Activated CD4-positive, alpha-beta memory T cell treated with anti-CD3 and anti-CD28 coated beads, Interleukin-2, amount 10 ng/mL, durations not matched to agents 7 days and 5 days (primary cell): ENCODE measurements around the gene POLR1B. TPM values are rescaled to one million over a fixed set of nuclear protein-coding genes. Genes with fewer than 3 reads are reported as not detected.
"Not testable (repeated sequence)": the region's sequence is repeated elsewhere in the genome, so short reads cannot be mapped to it uniquely, and the experiment has no call there.

Experiments used
- CTCF ChIA-PET: fragments of 350-600 bp; sonication (Branson Sonifier 250); formaldehyde crosslinking; loops from one replicate; lab custom pipeline; 2021; ENCODE audit warnings: antibody characterized with exemption, inconsistent platforms; lab: Charles Lee
- POLR2A ChIA-PET: fragments of 350-600 bp; sonication (Branson Sonifier 250); formaldehyde crosslinking; loops from one replicate; lab custom pipeline; 2021; ENCODE audit warnings: antibody characterized with exemption; lab: Charles Lee
- DNase-seq: peaks from one replicate; pipeline ENCODE4 v3.0.0-alpha.2; 2020
- H3K27ac Mint-ChIP-seq: one replicate; pipeline ENCODE4 v1.8.0; 2021; ENCODE audit warnings: mild to moderate bottlenecking, mixed read lengths
- H3K27me3 Mint-ChIP-seq: one replicate; pipeline ENCODE4 v1.8.0; 2021; ENCODE audit warnings: mixed read lengths
- H3K36me3 Mint-ChIP-seq: one replicate; pipeline ENCODE4 v1.8.0; 2021; ENCODE audit warnings: low read depth, mixed read lengths
- H3K4me1 Mint-ChIP-seq: one replicate; pipeline ENCODE4 v1.8.0; 2021; ENCODE audit warnings: mixed read lengths
- H3K4me3 Mint-ChIP-seq: one replicate; pipeline ENCODE4 v1.8.0; 2021; ENCODE audit warnings: mild to moderate bottlenecking, mixed read lengths
- H3K9me3 Mint-ChIP-seq: one replicate; pipeline ENCODE4 v1.8.0; 2021; ENCODE audit warnings: mixed read lengths
- total RNA-seq, 2 experiments: library from RNA; stranded (reverse); gene quantifications; one replicate each; pipeline ENCODE4 v1.2.3, GENCODE V29; 2021

Gene POLR1B
- total RNA-seq, 2 experiments from 2014 or later, result 23.5 to 29.0 TPM

DNA sequence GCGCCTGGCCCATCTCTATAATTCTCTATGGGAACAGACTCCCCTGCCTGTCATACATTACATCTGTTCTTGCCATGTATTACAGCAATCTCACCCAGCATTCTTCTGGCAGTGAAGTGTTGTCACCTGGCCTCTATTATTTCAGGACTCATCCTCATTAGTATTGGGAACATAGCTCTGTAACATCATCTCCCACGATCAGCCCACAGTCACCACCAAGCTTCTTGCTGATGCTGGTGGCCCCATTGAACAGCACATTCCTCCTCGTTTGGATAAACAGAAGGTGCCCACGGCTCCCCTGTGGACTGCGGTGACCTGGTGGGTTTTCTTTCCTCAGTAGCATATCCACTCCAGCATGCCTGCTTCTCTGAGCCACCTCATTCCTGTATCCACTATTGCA is 63.7 kb downstream of the POLR1B start:
- Mint-ChIP-seq H3K27me3 (peaks cover 11% of the 10 kb centered on the region), H3K36me3 (no peaks in the 10 kb centered on the region), H3K9me3 (peaks cover 8% of the 10 kb centered on the region), H3K4me3 (no peak overlapping the region), H3K4me1 (peaks cover 7% of the 10 kb centered on the region), H3K27ac (no peak overlapping the region)
- POLR2A ChIA-PET, result interaction anchor here (1.4 kb wide), 1 partner anchor 40 kb away, joined by 5 read pairs; the partner anchor contains the start of gene SLC20A1
- DNase-seq, result no peak
- CTCF ChIA-PET, result interaction anchor here (1.4 to 10.8 kb wide), 2 partner anchors 25 to 123 kb away, joined by 4 to 173 read pairs; no protein-coding TSS in a partner anchor

- Mint-ChIP-seq H3K27ac (no peak overlapping the region), H3K4me3 (no peak overlapping the region), H3K9me3 (peaks cover 8% of the 10 kb centered on the region), H3K27me3 (peaks cover 17% of the 10 kb centered on the region), H3K36me3 (peaks cover 3% of the 10 kb centered on the region), H3K4me1 (peaks cover 7% of the 10 kb centered on the region)
- POLR2A ChIA-PET, result interaction anchor here (1.1 to 1.4 kb wide), 2 partner anchors 18 to 39 kb away, joined by 3 to 5 read pairs; partner anchors contain the start of gene SLC20A1
- CTCF ChIA-PET, result interaction anchor here (1.2 to 10.8 kb wide), 2 partner anchors 20 to 122 kb away, joined by 6 to 173 read pairs; no protein-coding TSS in a partner anchor
- DNase-seq, result no peak
Measured at GRCh38 chr2:112606547-112606946, 64.3 kb downstream of the POLR1B start.

DNA sequence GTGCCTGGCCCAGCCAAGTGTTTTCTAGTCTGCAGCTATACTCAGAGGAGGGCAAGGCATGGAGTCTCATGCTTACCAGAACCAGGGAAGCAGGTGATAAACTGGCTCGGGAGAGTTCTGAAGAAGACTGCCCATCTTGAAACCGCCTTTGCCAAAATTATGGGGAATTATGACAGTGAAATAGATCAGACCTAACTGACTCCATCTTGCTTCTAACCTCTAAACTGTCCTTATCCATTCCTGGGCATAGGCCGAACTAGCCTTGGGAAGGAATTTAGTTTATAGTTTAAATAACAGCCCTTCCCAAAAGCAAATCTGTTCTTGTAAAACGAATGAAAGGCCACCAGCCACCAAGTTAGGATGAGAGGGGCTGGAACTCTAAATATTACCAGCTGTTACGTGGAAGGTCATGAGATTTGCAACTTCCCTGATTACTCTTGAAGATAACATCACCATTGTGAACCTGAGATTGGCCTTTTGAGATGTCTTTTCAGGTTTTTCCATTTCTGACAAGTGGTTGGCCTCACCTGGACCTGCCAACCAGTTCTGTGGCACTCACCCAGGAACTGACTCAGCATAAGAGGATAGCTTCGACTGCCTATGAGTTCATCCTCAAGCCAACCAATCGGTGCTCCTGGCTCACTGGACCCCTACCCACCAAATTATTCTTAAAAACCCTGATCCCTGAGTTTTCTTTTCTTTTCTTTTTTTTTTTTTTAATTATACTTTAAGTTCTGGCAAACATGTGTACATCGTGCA is 65.6 kb downstream of the POLR1B start:
- Mint-ChIP-seq H3K27ac (no peak overlapping the region), H3K27me3 (peaks cover 28% of the 10 kb centered on the region), H3K4me3 (no peak overlapping the region), H3K4me1 (peaks cover 7% of the 10 kb centered on the region), H3K36me3 (peaks cover 9% of the 10 kb centered on the region), H3K9me3 (peaks cover 8% of the 10 kb centered on the region)
- POLR2A ChIA-PET, result no interaction called here
- DNase-seq, result no peak
- CTCF ChIA-PET, result interaction anchor here (1.2 kb wide), 1 partner anchor 18 kb away, joined by 6 read pairs; no protein-coding TSS in a partner anchor

DNA sequence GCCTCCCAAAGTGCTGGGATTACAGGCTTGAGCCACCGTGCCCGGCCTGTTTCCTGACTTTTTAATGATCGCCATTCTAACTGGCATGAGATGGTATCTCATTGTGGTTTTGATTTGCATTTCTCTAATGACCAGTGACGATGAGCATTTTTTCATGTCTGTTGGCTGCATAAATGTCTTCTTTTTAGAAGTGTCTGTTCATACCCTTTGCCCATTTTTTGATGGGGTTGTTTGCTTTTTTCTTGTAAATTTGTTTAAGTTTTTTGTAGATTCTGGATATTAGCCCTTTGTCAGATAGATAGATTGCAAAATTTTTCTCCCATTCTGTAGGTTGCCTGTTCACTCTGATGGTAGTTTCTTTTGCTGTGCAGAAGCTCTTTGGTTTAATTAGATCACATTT is 67.1 kb downstream of the POLR1B start:
- H3K4me1 Mint-ChIP-seq, POLR2A ChIA-PET, DNase-seq, H3K4me3 Mint-ChIP-seq, H3K9me3 Mint-ChIP-seq, CTCF ChIA-PET, H3K27ac Mint-ChIP-seq, H3K36me3 Mint-ChIP-seq: not testable (repeated sequence)
- peaks cover 38% of the 10 kb centered on the region for H3K27me3 Mint-ChIP-seq

DNA sequence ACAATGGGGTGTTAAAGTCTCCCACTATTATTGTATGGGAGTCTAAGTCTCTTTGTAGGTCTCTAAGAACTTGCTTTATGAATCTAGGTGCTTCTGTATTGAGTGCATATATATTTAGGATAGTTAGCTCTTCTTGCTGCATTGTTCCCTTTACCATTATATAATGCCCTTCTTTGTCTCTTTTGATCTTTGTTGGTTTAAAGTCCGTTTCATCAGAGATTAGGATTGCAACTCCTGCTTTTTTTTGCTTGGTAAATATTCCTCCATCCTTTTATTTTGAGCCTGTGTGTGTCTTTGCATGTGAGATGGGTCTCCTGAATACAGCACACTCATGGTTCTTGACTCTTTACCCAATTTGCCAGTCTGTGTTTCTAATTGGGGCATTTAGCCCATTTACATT is 70.0 kb downstream of the POLR1B start:
- DNase-seq, H3K4me1 Mint-ChIP-seq, CTCF ChIA-PET, H3K9me3 Mint-ChIP-seq, H3K36me3 Mint-ChIP-seq, H3K27ac Mint-ChIP-seq, H3K4me3 Mint-ChIP-seq: not testable (repeated sequence)
- H3K27me3 Mint-ChIP-seq, result peaks cover 38% of the 10 kb centered on the region
- POLR2A ChIA-PET, result interaction anchor here (2.0 kb wide), 1 partner anchor 12 kb away, joined by 5 read pairs; no protein-coding TSS in a partner anchor

DNA sequence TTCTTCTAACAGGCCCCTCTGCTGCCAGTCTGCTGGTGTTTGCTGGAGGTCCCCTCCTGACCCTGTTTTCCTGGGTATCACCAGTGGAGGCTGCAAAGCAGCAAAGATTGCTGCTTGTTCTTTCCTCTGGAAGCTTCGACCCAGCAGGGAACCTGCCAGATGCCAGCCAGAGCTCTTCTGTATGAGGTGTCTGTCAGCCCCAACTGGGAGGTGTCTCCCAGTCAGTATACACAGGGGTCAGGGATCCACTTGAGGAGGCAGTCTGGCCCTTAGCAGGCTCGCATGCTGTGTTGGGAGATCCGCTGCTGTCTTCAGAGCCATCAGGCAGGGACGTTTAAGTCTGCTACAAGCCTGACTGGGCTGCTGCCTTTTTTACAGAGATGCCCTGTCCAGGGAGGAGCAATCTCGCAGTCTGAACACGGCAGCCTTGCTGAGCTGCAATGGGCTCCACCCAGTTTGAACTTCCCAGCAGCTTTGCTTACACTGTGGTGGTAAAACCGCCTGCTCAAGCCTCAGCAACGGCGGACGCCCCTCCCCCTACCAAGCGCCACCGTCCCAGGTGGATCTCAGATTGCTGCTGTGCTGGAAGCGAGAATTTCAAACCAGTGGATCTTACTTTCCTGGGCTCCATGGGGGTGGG is 72.1 kb downstream of the POLR1B start:
- H3K4me3 Mint-ChIP-seq, result no peak overlapping the region
- H3K27ac Mint-ChIP-seq, result no peak overlapping the region
- CTCF ChIA-PET, result interaction anchor here (0.8 kb wide), 1 partner anchor 13 kb away, joined by 3 read pairs; no protein-coding TSS in a partner anchor
- no peak for DNase-seq
- peaks cover 8% of the 10 kb centered on the region for H3K9me3 Mint-ChIP-seq
- POLR2A ChIA-PET, result no interaction called here
- no peaks in the 10 kb centered on the region for H3K4me1 Mint-ChIP-seq
- H3K27me3 Mint-ChIP-seq, result peaks cover 38% of the 10 kb centered on the region
- peaks cover 9% of the 10 kb centered on the region for H3K36me3 Mint-ChIP-seq

DNA sequence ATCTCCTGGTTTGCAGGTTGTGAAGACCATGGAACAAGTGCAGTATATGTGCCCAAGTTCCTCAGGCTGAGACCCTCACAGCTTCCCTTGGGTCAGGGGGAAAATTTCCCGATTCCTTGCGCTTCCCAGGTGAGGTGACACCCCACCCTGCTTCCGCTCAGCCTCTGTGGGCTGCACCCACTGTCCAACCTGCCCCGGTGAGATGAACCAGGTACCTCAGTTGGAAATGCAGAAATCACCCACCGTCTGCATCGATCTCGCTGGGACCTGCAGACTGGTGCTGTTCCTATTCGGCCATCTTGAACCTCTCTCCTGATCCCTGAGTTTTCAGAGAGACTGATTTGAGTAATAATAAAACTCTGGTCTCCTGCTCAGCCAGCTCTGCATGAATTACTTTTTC is 72.8 kb downstream of the POLR1B start:
- no peak for DNase-seq
- peaks cover 36% of the 10 kb centered on the region for H3K27me3 Mint-ChIP-seq
- H3K27ac Mint-ChIP-seq, result no peak overlapping the region
- CTCF ChIA-PET, result interaction anchor here (0.8 to 1.5 kb wide), 2 partner anchors 14 to 15 kb away, joined by 3 to 4 read pairs; no protein-coding TSS in a partner anchor
- H3K4me3 Mint-ChIP-seq, result no peak overlapping the region
- POLR2A ChIA-PET, result no interaction called here
- peaks cover 9% of the 10 kb centered on the region for H3K36me3 Mint-ChIP-seq
- peaks cover 6% of the 10 kb centered on the region for H3K9me3 Mint-ChIP-seq
- no peaks in the 10 kb centered on the region for H3K4me1 Mint-ChIP-seq

- CTCF ChIA-PET, result interaction anchor here (1.5 kb wide), 1 partner anchor 16 kb away, joined by 4 read pairs; no protein-coding TSS in a partner anchor
- H3K9me3 Mint-ChIP-seq, H3K4me1 Mint-ChIP-seq, H3K4me3 Mint-ChIP-seq, POLR2A ChIA-PET, DNase-seq, H3K36me3 Mint-ChIP-seq, H3K27ac Mint-ChIP-seq: not testable (repeated sequence)
- peaks cover 30% of the 10 kb centered on the region for H3K27me3 Mint-ChIP-seq
Measured at GRCh38 chr2:112615798-112616197, 73.5 kb downstream of the POLR1B start.

DNA sequence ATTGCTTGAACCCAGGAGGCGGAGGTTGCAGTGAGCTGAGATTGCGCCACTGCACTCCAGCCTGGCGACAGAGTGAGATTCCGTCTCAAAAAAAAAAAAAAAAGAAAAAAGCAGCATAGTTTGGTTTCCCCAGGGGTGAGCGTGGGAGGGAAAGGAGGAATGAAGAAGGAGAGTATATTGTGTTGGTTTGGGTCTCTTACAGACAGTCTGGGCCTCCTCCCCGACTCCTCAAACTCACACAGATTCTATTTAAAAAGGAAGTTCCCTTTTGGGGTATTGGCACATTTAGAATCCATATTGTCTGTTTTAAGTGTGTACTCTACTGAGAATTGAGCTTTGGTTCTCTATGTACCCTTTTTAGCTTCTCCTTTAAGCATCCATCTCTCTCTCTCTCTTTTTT is 76.1 kb downstream of the POLR1B start:
- Mint-ChIP-seq H3K27me3 (peaks cover 9% of the 10 kb centered on the region), H3K27ac (no peak overlapping the region), H3K36me3 (no peaks in the 10 kb centered on the region), H3K4me3 (no peak overlapping the region), H3K4me1 (peaks cover 11% of the 10 kb centered on the region), H3K9me3 (no peaks in the 10 kb centered on the region)
- ChIA-PET POLR2A (no interaction called here), CTCF (interaction anchor here (1.5 kb wide), 1 partner anchor 14 kb away, joined by 7 read pairs; no protein-coding TSS in a partner anchor)
- DNase-seq, result no peak

- Mint-ChIP-seq H3K9me3 (no peaks in the 10 kb centered on the region), H3K4me1 (peaks cover 44% of the 10 kb centered on the region), H3K27ac (no peak overlapping the region), H3K4me3 (no peak overlapping the region), H3K36me3 (no peaks in the 10 kb centered on the region), H3K27me3 (peaks cover 2% of the 10 kb centered on the region)
- no peak for DNase-seq
- CTCF ChIA-PET, result interaction anchor here (1.1 kb wide), 1 partner anchor 22 kb away, joined by 3 read pairs; no protein-coding TSS in a partner anchor
- POLR2A ChIA-PET, result interaction anchor here (1.7 to 15.7 kb wide), 2 partner anchors 10 to 22 kb away, joined by 4 to 492 read pairs; partner anchors contain the start of gene SLC20A1
Measured at GRCh38 chr2:112621790-112622527, 79.7 kb downstream of the POLR1B start.

GRCh38 chr2:112622528-112622849 is 80.2 kb downstream of the POLR1B start:
- H3K27ac Mint-ChIP-seq, result no peak overlapping the region
- H3K27me3 Mint-ChIP-seq, result peaks cover 2% of the 10 kb centered on the region
- ChIA-PET POLR2A (interaction anchor here (1.1 to 15.7 kb wide), 2 partner anchors 22 to 33 kb away, joined by 3 to 492 read pairs; partner anchors contain the start of gene SLC20A1), CTCF (interaction anchor here (0.7 to 0.9 kb wide), 2 partner anchors 9 to 16 kb away, joined by 3 to 4 read pairs; no protein-coding TSS in a partner anchor)
- DNase-seq, result no peak
- H3K4me1 Mint-ChIP-seq, result peaks cover 49% of the 10 kb centered on the region
- no peaks in the 10 kb centered on the region for H3K9me3 Mint-ChIP-seq
- H3K36me3 Mint-ChIP-seq, result no peaks in the 10 kb centered on the region
- no peak overlapping the region for H3K4me3 Mint-ChIP-seq
